ENCODE measurements around the gene CDKL1. TPM values are rescaled to one million over a fixed set of nuclear protein-coding genes. Genes with fewer than 3 reads are reported as not detected.

The CDKL1 gene
- polyA plus RNA-seq, 1 donor = 4.6 TPM

DNA sequence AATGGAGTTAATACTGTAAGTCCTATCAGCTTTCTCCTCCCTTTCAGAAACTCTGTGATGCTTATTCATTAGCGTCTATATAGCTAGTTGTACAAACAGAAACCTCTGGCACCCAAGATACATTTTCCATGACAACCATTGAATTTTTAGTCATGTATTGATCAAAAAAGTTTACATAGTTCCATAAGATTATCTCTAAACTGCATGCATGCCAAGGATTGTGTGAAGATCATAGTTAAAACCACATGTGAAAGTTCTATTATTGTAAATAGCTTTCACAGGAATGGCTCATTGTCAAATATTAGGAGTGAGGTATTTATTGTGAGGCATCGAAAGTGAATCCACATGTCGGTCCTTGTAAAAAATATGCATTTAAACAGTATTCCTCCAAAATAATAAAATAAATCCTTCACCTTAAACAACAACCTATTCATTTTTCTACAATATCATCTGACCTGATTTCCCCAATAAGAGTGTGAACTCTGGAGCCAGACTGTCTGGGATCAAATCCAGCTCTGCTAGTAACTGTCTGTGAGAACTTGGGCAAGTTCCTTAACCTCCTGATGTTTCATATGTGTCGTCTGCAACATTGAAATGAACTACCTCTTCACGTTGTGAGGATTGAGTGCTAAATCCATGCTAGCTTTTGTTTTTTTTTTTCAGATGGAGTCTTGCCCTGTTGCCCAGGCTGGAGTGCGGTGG lies 10.6 kb upstream of the CDKL1 start:
- Histone ChIP-seq H3K4me3 (ENCODE audit: low read length) (no peak overlapping the region), H3K27me3 (ENCODE audit: control insufficient read depth, insufficient read depth, low read length) (no peaks in the 10 kb centered on the region), H3K9me3 (ENCODE audit: control insufficient read depth, low read depth, low read length) (no peaks in the 10 kb centered on the region), H3K27ac (ENCODE audit: low read length) (no peak overlapping the region), H3K36me3 (ENCODE audit: control insufficient read depth, insufficient read depth, low read length) (no peaks in the 10 kb centered on the region), H3K4me1 (ENCODE audit: control insufficient read depth, insufficient read depth, low read length) (no peaks in the 10 kb centered on the region)
- WGBS (ENCODE audit: insufficient coverage, low lambda C conversion rate) = no CpG with 5 or more reads among the region's 6 CpGs
- DNase-seq = no peak

DNA sequence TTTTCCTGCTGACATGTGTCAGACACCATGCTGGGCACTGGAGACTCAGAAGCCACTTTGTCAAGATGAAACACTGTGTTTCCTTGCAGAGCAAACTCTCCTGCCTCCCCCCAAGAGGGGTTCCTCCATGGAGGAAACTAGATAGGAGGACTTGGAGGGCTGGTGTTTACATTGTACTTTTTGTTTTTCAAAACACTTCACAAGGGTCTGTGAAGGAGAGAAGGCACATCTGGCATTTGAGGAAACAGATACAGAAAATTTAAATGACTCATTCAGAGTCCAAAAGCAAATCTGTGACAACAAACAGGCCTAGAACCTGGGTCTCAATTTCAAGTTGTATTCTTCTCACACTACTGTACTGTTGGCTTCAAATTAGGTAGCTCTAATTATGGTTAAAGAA lies 6.7 kb upstream of the CDKL1 start:
- no peak overlapping the region for H3K27ac ChIP-seq (ENCODE audit: low read length)
- no peaks in the 10 kb centered on the region for H3K9me3 ChIP-seq (ENCODE audit: control insufficient read depth, low read depth, low read length)
- DNase-seq = no peak
- H3K27me3 ChIP-seq (ENCODE audit: control insufficient read depth, insufficient read depth, low read length) = no peaks in the 10 kb centered on the region
- no peaks in the 10 kb centered on the region for H3K4me1 ChIP-seq (ENCODE audit: control insufficient read depth, insufficient read depth, low read length)
- H3K4me3 ChIP-seq (ENCODE audit: low read length) = no peak overlapping the region
- H3K36me3 ChIP-seq (ENCODE audit: control insufficient read depth, insufficient read depth, low read length) = no peaks in the 10 kb centered on the region

DNA sequence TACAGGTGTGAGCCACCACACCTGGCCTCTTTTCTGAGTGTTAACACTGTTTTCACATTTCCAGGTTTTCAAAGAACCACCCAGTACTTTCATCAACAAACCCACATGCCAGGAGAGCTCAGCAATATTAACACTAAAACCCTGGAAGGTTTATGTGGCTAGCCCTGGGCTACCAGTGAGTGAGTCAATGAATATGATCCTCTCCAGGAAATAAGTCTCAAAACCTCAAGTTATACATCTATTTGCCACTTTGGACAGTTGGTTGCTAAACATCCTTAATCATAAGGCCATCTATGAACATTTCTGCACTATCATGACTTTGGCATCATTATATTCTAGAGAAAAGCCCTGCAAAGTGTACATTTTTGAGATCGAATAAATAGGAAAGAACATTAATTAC lies 6.3 kb upstream of the CDKL1 start:
- no peak for DNase-seq
- Histone ChIP-seq H3K9me3 (ENCODE audit: control insufficient read depth, low read depth, low read length) (no peaks in the 10 kb centered on the region), H3K4me3 (ENCODE audit: low read length) (no peak overlapping the region), H3K36me3 (ENCODE audit: control insufficient read depth, insufficient read depth, low read length) (no peaks in the 10 kb centered on the region), H3K4me1 (ENCODE audit: control insufficient read depth, insufficient read depth, low read length) (no peaks in the 10 kb centered on the region), H3K27ac (ENCODE audit: low read length) (no peak overlapping the region), H3K27me3 (ENCODE audit: control insufficient read depth, insufficient read depth, low read length) (no peaks in the 10 kb centered on the region)
- no CpG with 5 or more reads among the region's 1 CpG for WGBS (ENCODE audit: insufficient coverage, low lambda C conversion rate)

DNA sequence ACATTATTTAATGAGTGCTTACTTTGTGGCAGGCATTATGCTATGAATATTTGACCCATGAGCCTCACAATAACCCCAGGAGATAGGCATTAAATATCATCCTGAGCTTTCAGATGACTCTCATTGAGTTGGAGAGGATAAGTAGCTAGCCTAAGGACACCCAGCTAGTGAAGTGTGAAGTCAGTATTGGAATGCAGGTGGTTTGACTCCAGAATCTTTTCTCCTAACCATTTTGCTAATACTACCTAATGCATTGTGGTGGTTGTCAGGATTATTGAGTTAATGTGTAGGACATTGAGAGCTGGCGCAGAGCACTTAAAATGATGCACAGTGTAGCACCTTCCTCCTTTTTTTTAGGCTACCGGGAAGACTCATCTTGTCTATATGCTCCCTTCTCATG lies 3.8 kb upstream of the CDKL1 start:
- Histone ChIP-seq H3K9me3 (ENCODE audit: control insufficient read depth, low read depth, low read length) (no peaks in the 10 kb centered on the region), H3K27ac (ENCODE audit: low read length) (no peak overlapping the region), H3K27me3 (ENCODE audit: control insufficient read depth, insufficient read depth, low read length) (no peaks in the 10 kb centered on the region), H3K4me3 (ENCODE audit: low read length) (no peak overlapping the region), H3K4me1 (ENCODE audit: control insufficient read depth, insufficient read depth, low read length) (peaks cover 7% of the 10 kb centered on the region), H3K36me3 (ENCODE audit: control insufficient read depth, insufficient read depth, low read length) (no peaks in the 10 kb centered on the region)
- no peak for DNase-seq
- no CpG with 5 or more reads among the region's 2 CpGs for WGBS (ENCODE audit: insufficient coverage, low lambda C conversion rate)

DNA sequence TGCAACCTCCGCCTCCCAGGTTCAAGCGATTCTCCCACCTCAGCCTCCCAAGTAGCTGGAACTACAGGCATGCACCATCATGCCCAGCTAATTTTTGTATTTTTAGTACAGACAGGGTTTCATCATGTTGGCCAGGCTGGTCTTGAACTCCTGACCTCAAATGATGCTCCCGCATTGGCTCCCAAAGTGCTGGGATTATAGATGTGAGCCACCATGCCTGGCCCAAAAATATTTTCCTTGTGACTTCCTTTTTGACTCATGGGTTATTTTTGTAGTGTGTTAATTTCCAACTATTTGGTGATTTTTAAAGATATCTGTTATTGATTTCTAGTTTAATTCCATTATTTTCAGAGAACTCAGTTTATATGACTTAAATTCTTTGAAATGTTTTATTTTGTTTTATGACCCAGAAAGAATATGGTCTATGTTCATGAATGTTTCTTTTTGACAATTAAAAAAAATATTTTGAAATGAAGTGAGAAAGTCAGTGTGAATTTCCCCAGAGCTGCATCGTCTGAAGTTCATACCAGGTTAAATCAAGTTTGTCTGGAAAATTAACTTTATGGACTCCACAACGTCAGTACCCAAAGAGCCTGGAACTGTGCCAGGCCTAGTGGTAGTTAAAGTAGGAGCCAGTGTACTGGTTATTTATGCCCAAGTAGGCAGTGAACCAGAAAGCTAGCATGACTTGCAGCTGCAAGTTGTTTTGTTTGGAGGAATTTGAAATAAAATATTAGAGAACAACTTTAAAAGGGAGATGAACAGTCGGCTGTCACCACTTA lies 2.8 kb upstream of the CDKL1 start:
- no peaks in the 10 kb centered on the region for H3K36me3 ChIP-seq (ENCODE audit: control insufficient read depth, insufficient read depth, low read length)
- no peak overlapping the region for H3K27ac ChIP-seq (ENCODE audit: low read length)
- H3K27me3 ChIP-seq (ENCODE audit: control insufficient read depth, insufficient read depth, low read length) = no peaks in the 10 kb centered on the region
- WGBS (ENCODE audit: insufficient coverage, low lambda C conversion rate) = no CpG with 5 or more reads among the region's 6 CpGs
- no peak for DNase-seq
- H3K4me1 ChIP-seq (ENCODE audit: control insufficient read depth, insufficient read depth, low read length) = peaks cover 7% of the 10 kb centered on the region
- no peaks in the 10 kb centered on the region for H3K9me3 ChIP-seq (ENCODE audit: control insufficient read depth, low read depth, low read length)
- H3K4me3 ChIP-seq (ENCODE audit: low read length) = no peak overlapping the region

DNA sequence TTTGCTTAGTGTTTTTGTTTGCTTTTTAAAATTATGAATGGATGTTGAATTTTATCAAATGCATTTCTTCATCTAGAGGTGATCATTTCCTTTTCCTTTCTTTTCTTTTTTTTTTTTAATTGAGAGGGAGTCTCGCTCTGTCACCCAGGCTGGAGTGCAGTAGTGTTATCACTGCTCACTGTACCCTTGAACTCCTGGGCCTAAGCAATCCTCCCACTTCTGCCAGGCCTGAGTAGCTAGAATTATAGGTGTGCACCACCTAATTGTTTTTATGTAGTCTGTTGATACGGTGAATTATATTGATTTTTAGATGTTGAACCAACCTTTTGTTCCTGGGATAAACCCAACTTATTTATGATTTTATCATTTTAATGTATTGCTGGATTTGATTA lies 1.5 kb upstream of the CDKL1 start:
- Histone ChIP-seq H3K27me3 (ENCODE audit: control insufficient read depth, insufficient read depth, low read length) (no peaks in the 10 kb centered on the region), H3K27ac (ENCODE audit: low read length) (no peak overlapping the region), H3K4me3 (ENCODE audit: low read length) (no peak overlapping the region), H3K36me3 (ENCODE audit: control insufficient read depth, insufficient read depth, low read length) (no peaks in the 10 kb centered on the region), H3K4me1 (ENCODE audit: control insufficient read depth, insufficient read depth, low read length) (peaks cover 7% of the 10 kb centered on the region), H3K9me3 (ENCODE audit: control insufficient read depth, low read depth, low read length) (no peaks in the 10 kb centered on the region)
- peak in 1 of 2 donors; percentile 53 for DNase-seq
- WGBS (ENCODE audit: insufficient coverage, low lambda C conversion rate) = no CpG with 5 or more reads among the region's 2 CpGs

DNA sequence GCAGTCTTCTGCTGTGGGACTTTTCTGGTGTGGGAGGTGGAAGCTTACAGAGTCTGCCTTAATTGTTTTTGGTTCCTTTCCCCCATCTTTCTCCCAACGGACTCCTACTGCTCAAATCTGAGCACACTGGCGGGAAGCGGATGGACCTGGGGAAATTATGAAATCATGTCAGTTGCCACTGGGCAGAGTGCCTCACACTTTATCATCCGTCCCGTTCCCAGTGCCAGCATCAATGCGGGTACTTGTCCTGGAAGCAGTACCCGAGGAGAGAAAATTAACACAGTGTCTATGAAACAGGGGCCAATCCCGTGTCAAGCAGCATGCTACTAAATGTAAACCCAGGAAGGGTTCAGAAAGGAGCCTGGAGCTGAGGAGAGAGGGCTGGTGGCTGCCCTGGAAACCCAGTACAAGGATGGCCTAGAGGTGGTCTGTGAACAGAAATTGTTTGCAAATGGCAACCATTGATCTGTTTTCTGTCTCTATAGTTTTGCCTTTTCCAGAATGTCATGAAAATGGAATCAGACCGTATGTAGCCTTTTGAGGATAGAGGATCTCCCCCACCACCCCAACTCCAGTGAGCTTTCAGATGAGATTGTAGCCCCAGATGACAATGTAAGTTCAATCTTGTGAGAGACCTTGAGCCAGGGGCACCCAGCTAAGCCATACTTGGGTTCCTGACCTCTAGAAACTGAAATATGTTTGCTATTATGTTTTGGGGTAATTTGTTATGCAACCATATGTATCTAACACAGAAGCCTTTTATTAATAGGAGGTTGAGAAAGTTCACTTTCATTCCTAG lies 908 bp upstream of the CDKL1 start:
- Histone ChIP-seq H3K27ac (ENCODE audit: low read length) (peak overlapping the region; percentile 61), H3K36me3 (ENCODE audit: control insufficient read depth, insufficient read depth, low read length) (no peaks in the 10 kb centered on the region), H3K9me3 (ENCODE audit: control insufficient read depth, low read depth, low read length) (no peaks in the 10 kb centered on the region), H3K4me1 (ENCODE audit: control insufficient read depth, insufficient read depth, low read length) (peaks cover 13% of the 10 kb centered on the region), H3K4me3 (ENCODE audit: low read length) (peak overlapping the region; percentile 54), H3K27me3 (ENCODE audit: control insufficient read depth, insufficient read depth, low read length) (no peaks in the 10 kb centered on the region)
- no peak for DNase-seq
- no CpG with 5 or more reads among the region's 9 CpGs for WGBS (ENCODE audit: insufficient coverage, low lambda C conversion rate)

DNA sequence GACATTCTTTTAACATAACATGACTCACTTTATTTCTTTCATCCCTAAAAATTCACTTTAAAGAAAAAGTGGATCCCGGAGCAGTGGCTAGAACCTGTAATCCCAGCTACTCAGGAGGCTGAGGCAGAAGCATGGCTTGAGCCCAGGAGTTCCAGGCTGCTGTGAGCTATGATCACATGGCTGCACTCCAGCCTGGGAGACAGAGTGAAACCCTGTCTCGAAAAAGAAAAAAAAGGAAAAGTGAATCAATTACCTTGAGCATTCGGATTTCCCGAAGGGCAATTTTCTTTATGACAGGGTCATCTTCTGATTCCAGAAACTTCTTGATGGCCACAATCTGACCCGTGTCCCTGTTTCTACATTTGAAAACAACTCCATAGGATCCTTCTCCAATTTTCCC lies 1.2 kb downstream of the CDKL1 start:
- no peaks in the 10 kb centered on the region for H3K27me3 ChIP-seq (ENCODE audit: control insufficient read depth, insufficient read depth, low read length)
- DNase-seq = peak in 1 of 2 donors; percentile 47
- no peaks in the 10 kb centered on the region for H3K9me3 ChIP-seq (ENCODE audit: control insufficient read depth, low read depth, low read length)
- no CpG with 5 or more reads among the region's 5 CpGs for WGBS (ENCODE audit: insufficient coverage, low lambda C conversion rate)
- H3K4me1 ChIP-seq (ENCODE audit: control insufficient read depth, insufficient read depth, low read length) = peaks cover 15% of the 10 kb centered on the region
- peak overlapping the region; percentile 54 for H3K4me3 ChIP-seq (ENCODE audit: low read length)
- H3K36me3 ChIP-seq (ENCODE audit: control insufficient read depth, insufficient read depth, low read length) = no peaks in the 10 kb centered on the region
- no peak overlapping the region for H3K27ac ChIP-seq (ENCODE audit: low read length)

DNA sequence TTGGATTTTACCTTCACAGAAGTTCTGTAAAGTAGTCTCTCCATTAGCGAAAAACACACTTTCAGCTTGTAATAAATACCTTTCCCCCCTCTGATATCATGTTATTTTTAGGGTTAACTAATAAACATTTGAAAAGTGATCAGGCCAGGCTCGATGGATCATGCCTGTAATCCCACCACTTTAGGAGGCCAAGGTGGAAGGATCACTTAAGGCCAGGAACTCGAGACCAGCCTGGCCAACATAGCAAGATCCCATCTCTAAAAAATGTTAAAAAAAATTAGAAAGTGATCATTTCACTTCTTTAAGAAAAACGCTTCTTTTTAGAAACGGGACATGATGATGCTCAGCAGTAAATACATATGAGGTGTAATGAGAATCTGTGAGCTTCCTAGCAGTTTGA lies 2.0 kb downstream of the CDKL1 start:
- Histone ChIP-seq H3K9me3 (ENCODE audit: control insufficient read depth, low read depth, low read length) (no peaks in the 10 kb centered on the region), H3K4me1 (ENCODE audit: control insufficient read depth, insufficient read depth, low read length) (peaks cover 20% of the 10 kb centered on the region), H3K4me3 (ENCODE audit: low read length) (no peak overlapping the region), H3K27me3 (ENCODE audit: control insufficient read depth, insufficient read depth, low read length) (no peaks in the 10 kb centered on the region), H3K36me3 (ENCODE audit: control insufficient read depth, insufficient read depth, low read length) (no peaks in the 10 kb centered on the region), H3K27ac (ENCODE audit: low read length) (no peak overlapping the region)
- 91% methylated on average over 4 of the region's 5 CpGs for WGBS (ENCODE audit: insufficient coverage, low lambda C conversion rate)
- DNase-seq = no peak

DNA sequence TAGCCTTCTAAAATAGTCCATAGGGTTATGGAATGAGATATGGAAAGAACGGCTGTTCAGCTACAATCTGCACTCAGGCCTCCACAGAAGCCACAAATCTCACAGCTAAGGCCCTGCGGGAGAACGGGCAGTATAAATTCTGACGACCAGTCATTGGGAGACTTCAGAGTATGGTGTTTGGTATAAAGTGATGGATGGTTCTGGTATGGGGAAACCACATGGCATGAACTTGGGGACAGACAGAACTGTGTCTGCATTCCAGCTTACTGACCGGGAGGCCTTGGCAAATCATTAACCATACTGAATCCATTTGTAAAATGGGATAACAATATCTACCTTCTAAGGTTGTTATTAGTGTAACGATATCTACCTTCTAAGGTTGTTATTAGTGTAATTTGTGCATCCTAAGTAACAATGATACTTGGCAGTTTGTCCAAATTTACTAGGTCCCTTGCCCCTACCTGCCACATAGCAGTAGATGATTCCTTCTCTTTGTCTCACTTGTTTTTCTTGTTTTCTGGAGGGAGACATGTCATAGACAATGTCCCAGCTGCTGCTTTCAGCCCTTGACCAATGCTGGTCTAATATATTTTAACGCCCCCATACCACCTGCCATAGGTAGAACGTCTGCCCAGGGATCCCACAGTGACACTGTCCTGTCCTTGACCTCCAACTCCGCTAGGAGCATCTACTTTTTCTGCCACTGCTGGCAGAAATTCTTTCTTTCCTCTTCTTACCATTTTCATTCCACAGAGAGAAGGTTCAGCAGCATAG lies 6.8 kb downstream of the CDKL1 start:
- H3K36me3 ChIP-seq (ENCODE audit: control insufficient read depth, insufficient read depth, low read length) = no peaks in the 10 kb centered on the region
- no peaks in the 10 kb centered on the region for H3K9me3 ChIP-seq (ENCODE audit: control insufficient read depth, low read depth, low read length)
- DNase-seq = peak in 1 of 2 donors; percentile 62
- peaks cover 27% of the 10 kb centered on the region for H3K4me1 ChIP-seq (ENCODE audit: control insufficient read depth, insufficient read depth, low read length)
- 0% methylated on average over 1 of the region's 9 CpGs for WGBS (ENCODE audit: insufficient coverage, low lambda C conversion rate)
- no peaks in the 10 kb centered on the region for H3K27me3 ChIP-seq (ENCODE audit: control insufficient read depth, insufficient read depth, low read length)
- H3K27ac ChIP-seq (ENCODE audit: low read length) = peak overlapping the region; percentile 71
- H3K4me3 ChIP-seq (ENCODE audit: low read length) = no peak overlapping the region

Measured in large intestine (tissue), 3 donors.